GM19025 (cell line): ENCODE measurements around the gene TUBGCP2.

ENCODE experiments used
- ATAC-seq: cut with Tn5 transposase; IDR thresholded peaks from one replicate; pipeline ENCODE4 v1.9.1; 2021; ENCODE audit warnings: mild to moderate bottlenecking, low read depth, moderate library complexity; ENCODE audit not compliant: unreplicated experiment

Gene TUBGCP2

GRCh38 chr10:133308421-133309099 is at the start of gene TUBGCP2, which contains the start of gene ZNF511:
Gene TUBGCP2, minus strand, starts transcription at chr10:133308872. Its CDS starts 5,931 bp downstream, at chr10:133302941.
Gene ZNF511, plus strand, starts transcription at chr10:133308914. Its CDS starts 30 bp downstream, at chr10:133308944.
- peak; percentile 77 for ATAC-seq

GRCh38 chr10:133357285-133358161 is 48.9 kb upstream of the TUBGCP2 start, which contains the start of gene FUOM:
Gene FUOM, minus strand, starts transcription at chr10:133358019. Its CDS starts 12 bp downstream, at chr10:133358007.
- ATAC-seq = peak; percentile 67

GRCh38 chr10:133356549-133357284 is 48.0 kb upstream of the TUBGCP2 start:
- no peak for ATAC-seq

DNA sequence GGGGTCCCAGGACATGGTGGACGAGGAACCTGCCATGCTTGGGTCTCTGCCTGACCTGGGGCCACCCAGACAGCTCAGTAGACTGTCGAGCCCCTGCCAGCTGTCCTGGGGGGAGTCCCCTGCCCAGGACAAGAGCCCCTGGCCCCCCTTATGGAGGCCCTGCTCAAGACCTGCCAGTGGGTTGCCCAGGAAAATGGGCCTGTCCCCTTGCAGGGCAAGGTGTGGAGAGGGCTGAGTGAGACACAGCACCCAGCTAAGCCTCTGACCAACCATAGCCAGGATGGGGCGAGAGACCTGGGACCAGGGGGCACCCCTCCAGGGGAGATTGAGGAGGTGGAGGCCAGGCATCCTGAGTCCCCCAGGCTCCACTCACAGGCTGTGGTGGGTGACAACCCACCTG is 47.3 kb upstream of the TUBGCP2 start:
- no peak for ATAC-seq

DNA sequence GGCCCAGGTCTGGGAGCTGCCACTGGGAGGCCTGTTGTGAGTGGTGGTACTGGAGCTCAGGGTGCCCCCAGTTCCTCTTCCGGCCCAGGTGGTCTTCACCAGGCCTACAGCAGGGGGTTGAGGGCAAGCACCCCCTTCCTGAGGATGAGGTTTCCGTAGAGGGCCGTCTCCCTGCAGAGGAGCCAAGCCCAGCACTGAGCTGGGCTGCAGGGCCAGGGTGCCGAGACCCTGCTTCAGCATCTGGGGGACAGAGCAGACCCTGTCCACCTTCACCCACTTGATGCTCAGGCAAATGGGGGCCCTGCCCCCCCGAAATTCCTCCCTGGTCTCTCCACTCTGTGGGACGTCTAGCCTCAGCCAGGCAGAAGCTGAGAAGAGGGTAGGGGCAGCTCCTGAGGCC is 46.6 kb upstream of the TUBGCP2 start:
- no peak for ATAC-seq

- no peak for ATAC-seq
Observed at GRCh38 chr10:133354672-133355240, 46.1 kb upstream of the TUBGCP2 start.

DNA sequence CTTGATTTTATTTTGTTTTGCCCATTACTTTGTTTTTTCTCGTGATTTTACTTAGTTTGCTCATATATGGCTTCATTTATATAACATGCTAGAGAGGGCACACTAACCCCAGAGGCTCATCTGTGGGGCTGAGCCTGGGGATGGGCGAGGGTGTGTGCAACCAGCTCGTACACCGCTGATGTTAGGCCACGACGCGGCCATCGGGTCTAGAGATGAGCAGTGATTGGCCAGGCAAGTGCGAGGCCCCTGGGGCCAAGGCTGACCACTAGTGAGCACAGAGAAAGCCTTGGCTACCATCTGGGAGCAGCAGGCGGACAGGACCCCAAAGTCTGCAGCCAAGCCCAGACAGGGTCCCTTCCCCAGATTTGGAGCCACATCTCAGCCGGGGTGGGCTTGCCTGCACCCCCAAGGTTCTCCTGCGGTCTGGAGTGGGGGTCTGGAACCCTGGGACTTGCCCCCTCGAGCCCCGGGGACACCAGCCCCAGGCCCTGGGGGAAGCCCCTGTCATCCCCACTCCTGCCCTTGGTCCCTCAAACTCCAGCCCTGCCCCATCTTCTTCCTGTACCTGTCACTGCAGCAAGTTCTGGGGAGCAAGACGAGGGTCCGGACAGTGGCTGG is 45.4 kb upstream of the TUBGCP2 start:
- no peak for ATAC-seq

GRCh38 chr10:133353202-133353959 is 44.7 kb upstream of the TUBGCP2 start:
- ATAC-seq = no peak

DNA sequence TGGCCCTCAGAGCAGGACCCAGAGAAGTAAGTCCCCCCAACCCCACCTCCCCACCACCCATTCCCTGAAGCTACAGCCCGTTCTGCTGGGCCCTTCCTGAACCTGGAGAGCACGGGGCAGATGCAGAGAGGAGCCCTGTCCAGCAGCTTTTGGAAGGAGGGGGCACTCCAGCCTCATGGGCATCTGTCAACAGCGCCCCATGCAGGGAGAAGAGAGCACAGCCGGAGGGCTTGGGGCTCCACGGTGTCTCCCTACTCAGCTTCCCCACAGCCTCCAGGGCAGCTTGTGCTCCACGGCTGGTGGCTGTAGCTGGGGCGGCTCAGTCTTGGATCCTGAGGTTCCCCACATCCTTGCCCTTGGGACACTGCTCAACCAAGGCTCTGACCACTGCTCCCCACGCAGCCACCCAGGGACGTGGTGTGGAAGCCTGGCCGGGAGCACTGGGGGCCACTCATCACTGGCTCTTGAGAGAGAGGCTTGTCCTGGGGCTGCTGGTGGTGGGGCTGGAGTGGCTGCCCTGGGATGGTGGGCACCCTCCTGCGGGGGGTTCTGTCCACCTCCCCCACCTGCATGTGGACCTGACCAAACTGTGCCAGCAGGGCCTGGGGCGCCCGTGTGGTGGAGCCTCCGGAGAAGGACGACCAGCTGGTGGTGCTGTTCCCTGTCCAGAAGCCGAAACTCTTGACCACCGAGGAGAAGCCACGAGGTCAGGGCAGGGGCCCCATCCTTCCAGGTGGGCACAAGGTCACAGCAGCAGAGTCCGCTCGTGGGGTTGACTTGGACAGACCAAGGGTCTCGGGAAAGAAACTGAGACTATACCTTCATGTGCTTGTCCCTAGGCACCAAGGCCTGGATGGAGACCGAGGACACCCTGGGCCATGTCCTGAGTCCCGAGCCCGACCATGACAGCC is 43.0 kb upstream of the TUBGCP2 start:
- ATAC-seq = no peak

DNA sequence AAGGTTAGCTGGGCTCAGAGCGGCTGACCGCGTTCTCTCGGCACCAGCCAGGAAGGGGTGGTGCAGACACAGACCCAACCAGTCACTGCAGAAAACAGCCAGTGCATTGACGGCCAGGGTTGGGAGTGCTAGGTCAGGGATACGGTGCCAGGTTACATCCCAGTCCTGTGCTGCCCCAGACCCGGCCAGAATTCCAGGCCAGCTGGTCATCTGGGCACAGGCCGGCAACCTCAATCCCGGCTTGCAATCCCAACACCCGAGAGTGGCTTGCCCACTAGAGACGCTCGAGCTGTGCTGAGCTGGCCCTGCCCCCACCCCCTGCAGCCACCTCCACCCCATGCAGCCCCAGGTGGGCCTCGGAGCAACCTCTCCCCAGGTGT is 42.3 kb upstream of the TUBGCP2 start:
- ATAC-seq = no peak

GRCh38 chr10:133350283-133350949 is 41.7 kb upstream of the TUBGCP2 start:
- no peak for ATAC-seq

DNA sequence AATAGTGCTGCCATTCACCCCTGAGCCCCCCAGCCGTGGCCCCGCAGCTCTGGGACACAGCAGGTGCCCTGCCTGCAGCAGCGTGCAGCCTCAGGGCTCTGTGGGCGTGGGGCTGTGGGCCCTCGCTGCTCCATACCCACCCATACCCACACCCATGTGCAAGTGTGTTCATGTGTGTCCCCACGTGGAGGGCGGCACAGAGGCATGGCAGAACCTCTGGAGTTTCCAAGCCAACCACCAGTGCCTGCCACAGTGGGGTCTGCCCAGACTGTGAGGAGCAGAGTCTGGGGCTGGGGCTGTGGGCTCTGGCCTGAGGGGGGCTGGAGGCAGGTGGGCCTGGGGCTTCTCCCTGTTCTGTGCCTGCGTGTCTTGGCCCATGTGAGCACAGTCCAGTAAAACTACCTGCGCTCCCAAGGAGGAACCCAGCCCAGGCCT is 40.9 kb upstream of the TUBGCP2 start:
- ATAC-seq = no peak

GRCh38 chr10:133349160-133349568 is 40.5 kb upstream of the TUBGCP2 start:
- ATAC-seq = no peak

- ATAC-seq = no peak
Observed at GRCh38 chr10:133347710-133348517, 39.2 kb upstream of the TUBGCP2 start.

- ATAC-seq = no peak
Observed at GRCh38 chr10:133346413-133346812, 37.7 kb upstream of the TUBGCP2 start.

DNA sequence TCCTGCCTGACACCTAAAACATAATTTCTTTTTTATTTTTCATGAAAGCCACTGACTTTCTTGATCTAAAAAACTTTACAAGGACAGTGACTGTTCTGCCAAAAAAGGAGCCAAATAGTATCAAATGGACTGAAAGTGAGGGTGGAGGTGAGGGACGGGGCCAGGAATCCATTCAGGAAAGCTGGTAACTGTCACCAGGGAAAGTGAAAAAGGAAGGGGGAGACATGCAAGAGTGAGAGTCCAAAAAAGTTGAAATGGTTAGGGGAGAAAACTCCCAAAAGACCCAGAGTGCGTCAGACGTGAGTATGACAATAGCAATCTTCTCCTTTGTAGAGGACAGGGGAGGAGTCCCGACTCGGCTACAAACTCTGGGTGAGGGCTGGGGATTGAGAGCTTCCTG is 35.6 kb upstream of the TUBGCP2 start:
- ATAC-seq = no peak

DNA sequence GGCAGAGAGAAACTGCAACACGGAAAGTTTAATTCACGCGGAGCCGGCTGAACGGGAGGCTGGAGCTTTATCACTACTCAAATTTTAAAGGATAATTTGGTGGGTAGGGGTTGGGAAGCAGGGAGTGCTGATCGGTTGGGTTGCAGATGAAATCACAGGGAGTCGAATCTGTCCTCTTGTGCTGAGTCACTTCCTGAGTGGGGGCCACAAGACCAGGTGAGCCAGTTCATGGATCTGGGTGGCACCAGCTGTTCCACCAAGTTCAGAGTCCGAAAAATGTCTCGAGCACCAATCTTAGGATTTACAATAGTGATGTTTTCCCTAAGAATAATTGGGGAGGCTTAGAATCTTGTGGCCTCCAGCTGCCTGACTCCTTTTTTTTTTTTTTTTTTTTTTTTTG is 34.9 kb upstream of the TUBGCP2 start:
- no peak for ATAC-seq
